ENCODE data around the gene PPP2R1B.

Gene PPP2R1B

GRCh38 chr11:111684251-111684650, 81.9 kb downstream of the PPP2R1B start:
- no peak for DNase-seq

- no peak for DNase-seq
Observed at GRCh38 chr11:111683806-111684205, 82.4 kb downstream of the PPP2R1B start.

- DNase-seq, result no peak
Observed at GRCh38 chr11:111680486-111681175, 85.6 kb downstream of the PPP2R1B start.
